ENCODE results near the gene CNTNAP2. TPM values are rescaled to one million over a fixed set of nuclear protein-coding genes. Genes with fewer than 3 reads are reported as not detected.

The CNTNAP2 gene
- total and polyA plus RNA-seq, 2 of the 8 experiments (the other 6 are each of a cell fraction or from before 2014, with no cell fraction given), result 27.9 to 71.0 TPM

DNA sequence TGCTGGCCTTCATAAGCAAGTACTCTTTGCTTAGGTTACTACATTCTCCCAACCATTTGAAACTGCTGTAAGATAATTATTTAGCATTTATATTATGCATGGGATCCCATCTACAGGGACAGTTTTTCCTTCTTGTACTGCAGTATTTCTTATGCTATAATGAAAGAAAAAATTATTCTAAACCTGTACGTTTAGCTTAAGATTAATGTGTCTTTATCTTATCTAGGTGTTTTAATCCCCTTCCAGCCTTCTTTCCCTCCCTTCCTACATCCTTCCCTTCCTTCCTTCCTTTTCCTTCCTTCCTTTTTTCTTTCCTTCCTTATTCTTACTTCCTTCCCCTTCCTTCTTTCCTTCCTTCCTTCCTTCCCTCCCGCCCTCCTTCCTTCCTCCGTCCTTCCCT lies 778.3 kb downstream of the CNTNAP2 start (continued):
- TF ChIP-seq, protein P1, sequence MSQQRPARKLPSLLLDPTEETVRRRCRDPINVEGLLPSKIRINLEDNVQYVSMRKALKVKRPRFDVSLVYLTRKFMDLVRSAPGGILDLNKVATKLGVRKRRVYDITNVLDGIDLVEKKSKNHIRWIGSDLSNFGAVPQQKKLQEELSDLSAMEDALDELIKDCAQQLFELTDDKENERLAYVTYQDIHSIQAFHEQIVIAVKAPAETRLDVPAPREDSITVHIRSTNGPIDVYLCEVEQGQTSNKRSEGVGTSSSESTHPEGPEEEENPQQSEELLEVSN (IDR thresholded peaks at IDR 0.05), result no peak
- TF ChIP-seq BRCA1 (IDR thresholded peaks at IDR 0.05; ENCODE audit: low read depth, low read length) (no peak), EGR1 (IDR thresholded peaks at IDR 0.05; ENCODE audit: borderline replicate concordance, low read depth, low read length) (no peak), EZH2 (IDR thresholded peaks at IDR 0.05; ENCODE audit: low read depth, low read length, severe bottlenecking) (no peak)
